DMS 273 (cell line): ENCODE results near the gene MSTO1.
A peak's percentile ranks its signal among the peaks of the same experiment; 100 is the strongest.
"Not testable (repeated sequence)": the region's sequence is repeated elsewhere in the genome, so short reads cannot be mapped to it uniquely, and the experiment has no call there.

Experiments used
- DNase-seq: peaks from one replicate; lab custom pipeline; 2025; ENCODE audit not compliant: unreplicated experiment; lab: John Stamatoyannopoulos, UW

Gene MSTO1

DNA sequence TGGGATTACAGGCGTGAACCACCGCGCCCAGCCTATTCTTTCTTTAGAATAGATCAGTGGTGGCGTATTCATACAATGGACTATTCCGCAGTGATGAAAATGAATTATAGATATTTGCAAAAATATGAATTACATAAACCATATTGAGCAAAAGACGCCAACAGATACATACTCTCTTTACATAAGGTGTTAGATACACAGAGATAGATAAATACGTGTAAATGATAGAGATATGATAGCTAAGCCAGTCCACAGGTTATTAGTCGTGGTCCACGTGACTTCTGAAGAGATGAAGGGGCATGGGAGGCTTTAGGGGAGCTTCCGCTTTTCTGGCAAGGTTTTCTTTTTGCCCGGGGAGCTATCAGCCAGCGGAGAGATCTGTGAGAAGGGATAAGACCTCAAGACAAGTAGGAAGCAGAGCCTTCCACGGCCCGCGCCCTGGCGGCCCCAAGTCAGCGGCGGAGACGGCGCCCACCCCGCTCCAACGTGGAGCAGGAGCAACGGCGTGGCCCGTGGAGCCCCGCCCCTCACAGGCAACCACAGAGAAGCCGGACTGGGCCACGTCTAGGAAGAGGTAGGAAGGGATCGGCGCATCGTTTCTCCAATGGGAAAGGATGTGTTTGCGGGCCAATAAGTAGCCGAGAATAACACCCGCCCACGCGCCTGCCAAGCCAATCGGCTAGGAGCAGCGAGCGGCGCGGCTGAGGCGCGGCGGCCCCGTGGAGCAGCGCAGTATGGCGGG is at the start of gene MSTO1:
MSTO1 (plus strand) TSS at position 704 of the 742 bp plus-strand sequence; CDS start at position 735, 31 bp downstream.
- DNase-seq: peak; percentile 99

DNA sequence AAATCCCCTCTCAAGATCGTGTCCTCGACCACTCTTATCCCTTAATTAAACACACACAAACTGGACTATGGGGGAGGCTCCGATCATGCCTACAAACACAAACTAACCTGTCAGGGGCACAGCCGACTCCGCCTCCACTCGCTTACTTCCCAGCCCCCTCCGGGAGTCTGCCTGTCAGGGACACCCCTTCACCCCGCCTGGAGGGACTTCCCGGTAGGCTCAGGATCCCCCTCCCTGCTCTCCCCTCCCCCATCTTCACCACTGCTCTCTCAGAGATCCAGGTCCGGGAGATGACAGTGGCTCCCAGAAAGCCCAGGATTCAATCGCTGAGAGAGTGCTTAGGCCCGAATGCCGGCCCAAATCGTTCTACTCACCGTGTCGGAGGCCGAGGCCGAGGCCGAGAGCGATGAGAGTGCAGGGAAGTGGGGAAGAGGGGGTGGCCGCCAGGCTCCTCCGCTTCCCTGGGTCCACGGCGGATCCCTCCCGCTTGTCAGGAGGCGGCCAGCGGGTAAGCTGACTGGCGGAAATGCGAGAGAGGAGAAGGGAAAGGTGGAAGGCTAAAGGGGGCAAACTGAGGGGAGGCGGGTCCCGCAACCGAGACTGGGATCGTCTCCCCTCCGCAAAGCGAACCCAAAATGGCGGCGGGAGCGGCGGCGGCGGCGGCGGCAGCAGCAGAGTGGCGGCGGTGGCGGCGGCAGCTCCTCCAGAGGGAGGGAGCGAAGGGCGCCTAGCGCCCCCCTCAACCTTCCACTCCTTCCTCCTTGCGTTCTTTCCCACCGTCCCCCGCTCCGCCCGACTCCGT is 48.0 kb upstream of the MSTO1 start:
- DNase-seq: peak; percentile 88

DNA sequence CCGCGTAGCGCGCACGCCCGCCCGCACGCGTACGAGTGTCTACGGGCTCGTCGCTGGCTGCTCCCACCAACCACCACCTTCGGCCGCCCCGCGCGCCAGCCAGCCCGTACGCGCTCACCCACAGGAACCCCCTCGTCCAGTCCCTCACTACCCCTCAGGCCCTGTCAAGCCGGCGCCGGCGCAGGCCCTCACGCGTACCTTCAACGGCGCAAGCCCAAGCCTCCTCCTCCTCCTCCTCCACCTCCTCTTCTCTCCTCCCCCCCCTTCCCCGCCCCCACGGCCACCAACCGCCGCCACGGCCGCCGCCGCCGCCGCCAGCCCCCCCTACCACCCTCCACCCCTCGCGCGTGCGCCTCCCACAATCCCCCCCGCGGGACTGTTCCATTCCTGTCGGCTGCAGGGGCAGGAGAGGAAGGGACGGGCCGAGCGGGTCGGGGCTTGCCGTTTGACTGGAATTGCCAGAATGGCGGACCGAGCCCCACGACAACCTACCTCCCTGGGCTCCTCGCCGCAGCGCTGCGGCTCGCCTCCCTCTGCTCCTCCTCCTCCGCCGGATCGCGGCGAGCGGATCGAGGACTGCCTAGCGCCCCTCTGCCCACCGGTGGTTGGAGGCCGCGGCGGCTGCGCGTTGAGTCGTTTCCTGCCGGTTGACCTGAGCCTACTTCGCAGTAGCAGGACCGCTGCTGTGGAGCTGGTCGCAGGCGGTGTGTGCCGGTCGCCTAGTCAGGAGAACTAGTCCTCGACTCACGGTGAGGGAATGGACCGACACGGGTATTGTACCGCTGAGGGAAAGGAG is 47.2 kb upstream of the MSTO1 start, which contains the start of gene ASH1L:
ASH1L (minus strand) TSS at position 223 of the 796 bp plus-strand sequence. CDS start 41,284 bp downstream, outside the sequence.
- DNase-seq: peak; percentile 98

DNA sequence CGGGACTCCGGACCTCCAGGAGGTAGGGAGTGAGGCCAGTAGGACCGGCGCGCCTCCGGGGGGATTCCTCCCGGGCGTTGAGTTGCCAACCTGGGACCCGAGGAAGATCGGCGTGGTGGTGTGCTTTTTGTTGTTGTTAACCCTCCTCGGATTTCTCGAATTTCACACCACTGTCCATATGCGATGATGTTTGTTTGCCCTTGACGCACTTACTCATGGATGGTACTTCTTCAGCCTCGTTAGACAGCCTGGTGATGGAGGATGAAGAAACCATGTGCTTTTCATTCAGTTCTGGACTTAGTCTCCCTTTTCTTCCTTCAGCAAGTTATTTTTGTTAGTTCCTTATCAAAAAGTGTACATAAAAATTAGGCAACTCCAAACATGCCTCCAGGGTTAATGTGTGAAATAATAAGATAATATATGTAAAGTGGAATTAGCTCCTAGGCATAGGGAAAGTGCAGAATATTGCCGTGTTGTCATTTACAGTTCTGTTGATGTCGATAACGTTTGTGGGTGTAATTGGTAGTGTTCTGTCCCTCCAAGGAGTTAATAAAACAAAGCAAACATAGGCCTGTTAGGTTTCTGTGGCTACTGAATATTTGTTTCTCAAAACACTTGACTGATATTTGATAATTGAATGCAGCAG is 46.5 kb upstream of the MSTO1 start:
- DNase-seq: peak; percentile 43

DNA sequence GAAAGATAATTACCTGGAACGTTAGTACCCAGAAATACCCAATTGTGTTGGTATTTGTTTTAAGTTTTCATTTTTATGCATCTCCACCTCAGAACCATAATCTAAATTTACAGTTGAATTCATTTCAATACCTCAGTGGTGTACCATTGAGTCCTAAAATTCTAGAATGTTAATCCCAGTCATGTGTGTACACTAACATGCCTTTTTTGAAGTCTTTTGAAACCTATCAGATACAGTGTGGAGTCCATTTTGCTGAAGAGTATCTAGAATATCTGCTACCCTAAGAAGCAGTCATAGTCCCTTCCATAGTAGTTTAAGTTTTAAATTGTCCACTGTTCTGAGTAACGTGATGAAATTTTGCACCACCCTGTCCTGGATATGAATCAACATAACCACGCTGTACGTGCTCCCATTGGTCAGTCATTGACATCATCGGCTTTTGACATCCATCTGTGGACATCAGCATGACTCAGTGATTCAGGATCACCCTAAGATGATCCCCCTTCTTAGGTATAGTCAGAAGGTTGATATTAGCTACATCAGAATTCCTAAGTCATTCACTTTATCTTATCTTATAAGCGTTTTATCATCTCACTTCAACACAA is 39.9 kb upstream of the MSTO1 start:
- DNase-seq: no peak

DNA sequence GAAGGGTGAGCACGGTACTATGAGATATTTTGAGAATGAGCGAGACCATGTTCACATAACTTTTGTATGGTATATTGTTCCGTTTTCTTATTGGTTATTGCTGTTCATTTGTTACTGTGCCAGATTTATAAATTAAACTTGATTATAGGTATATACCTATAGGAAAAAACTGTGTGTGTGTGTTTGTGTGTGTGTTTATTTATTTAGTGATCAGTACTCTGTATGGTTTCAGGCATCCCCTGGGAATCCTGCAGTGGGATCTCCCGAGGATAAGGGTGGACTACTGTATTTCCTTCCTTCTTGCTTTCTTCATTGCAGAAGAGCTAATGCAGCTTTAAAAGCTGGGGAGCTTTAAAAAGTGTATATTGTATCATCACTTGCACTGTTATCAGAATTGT is 39.4 kb upstream of the MSTO1 start:
- DNase-seq: no peak

DNA sequence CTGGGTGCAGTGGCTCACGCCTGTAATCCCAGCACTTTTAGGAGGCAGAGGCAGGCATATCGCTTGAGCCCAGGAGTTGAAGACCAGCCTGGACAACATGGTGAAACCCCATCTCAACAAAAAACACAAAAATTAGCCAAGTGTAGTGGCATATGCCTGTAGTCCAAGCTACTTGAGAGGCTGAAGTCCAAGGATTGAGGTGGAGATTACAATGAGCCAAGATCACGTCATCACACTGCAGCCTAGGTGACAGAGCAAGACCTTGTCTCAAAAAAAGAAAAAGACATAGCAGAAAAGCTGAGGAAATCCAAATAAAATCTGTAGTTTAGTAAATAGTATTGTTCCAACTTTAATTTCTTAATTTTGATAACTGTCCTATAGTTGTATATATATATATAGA is 35.9 kb upstream of the MSTO1 start:
- no peak for DNase-seq

DNA sequence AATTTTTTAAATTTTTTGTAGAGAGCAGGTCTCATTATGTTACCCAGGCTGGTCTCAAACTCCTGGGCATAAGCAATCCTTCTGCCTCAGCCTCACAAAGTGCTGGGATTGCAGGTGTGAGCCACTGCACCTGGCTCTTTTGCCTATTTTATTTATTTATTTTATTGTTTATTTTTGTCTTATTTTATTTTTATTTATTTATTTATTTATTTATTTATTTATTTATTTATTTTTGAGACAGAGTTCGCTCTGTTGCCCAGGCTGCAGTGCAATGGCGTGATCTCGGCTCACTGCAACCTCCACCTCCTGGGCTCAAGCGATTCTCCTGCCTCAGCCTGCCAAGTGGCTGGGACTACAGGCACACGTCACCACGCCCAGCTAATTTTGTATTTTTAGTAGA is 34.4 kb upstream of the MSTO1 start:
- not testable (repeated sequence) for DNase-seq

DNA sequence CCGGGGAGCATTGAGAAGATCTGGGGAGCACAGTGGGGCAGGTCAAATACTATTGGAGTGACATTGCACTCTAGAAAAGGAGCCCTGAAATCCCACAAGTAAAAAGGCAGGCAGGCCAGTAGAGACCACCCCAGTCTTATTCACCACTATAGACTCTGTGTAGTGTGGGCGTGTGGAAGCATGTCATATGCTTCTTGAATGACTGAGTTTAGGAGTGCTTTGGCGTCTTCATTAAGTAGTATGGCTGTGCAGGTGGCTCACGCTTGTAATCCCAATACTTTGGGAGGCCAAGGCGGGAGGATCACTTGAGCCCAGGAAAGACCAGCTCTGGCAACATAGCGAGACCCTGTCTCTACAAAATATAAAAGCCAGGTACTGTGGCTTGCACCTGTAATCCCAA is 26.2 kb upstream of the MSTO1 start:
- DNase-seq: not testable (repeated sequence)

DNA sequence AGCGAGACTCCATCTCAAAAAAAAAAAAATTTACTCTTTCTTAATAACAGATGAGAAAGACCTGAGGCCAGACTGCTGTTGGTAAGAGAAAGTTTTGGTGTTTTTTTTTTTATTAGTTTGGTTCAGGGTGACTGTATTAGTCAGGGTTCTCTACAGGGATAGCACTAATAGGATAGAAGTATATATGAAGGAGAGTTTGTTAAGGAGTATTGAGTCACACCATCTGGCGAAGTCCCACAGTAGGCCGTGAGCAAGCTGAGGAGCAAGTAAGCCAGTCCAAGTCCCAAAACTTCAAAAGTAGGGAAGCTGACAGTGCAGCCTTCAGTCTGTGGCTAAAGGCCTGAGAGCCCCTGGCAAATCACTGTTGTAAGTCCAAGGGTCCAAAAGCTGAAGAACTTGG is 20.7 kb upstream of the MSTO1 start:
- DNase-seq: not testable (repeated sequence)

DNA sequence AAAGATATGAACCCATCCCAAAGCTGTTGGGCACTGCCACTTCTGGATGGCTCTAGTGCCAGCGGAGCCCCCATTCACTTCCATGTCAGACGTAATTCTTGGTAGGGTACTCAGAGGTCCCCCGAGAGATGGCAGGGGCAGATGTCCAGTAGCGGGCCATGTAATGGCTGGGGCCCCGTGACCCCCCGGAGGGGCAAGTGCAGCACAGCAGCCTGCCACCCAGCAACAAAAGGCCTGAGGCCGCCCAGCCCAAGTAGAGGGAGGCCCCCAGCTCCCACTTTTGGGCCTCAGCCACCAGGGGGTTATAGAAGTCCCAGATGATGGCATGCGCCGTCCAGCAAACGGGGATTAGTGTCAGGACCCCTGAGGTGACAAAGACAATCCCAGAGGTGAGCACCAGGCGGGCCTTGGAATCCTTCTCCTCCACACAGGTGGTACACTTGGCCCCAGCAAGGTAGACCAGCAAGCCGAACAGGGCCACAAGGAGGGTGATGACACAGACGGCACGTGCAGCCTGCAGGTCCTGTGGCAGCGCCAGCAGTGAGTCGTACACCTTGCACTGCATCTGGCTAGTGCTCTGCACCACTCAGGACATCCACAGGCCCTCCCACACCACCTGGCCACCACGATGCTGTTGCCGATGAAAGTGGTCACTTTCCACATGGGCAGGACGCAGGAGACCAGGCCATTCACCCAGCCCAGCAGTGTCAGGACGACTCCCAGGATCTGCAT is 19.3 kb upstream of the MSTO1 start:
- DNase-seq: not testable (repeated sequence)

DNA sequence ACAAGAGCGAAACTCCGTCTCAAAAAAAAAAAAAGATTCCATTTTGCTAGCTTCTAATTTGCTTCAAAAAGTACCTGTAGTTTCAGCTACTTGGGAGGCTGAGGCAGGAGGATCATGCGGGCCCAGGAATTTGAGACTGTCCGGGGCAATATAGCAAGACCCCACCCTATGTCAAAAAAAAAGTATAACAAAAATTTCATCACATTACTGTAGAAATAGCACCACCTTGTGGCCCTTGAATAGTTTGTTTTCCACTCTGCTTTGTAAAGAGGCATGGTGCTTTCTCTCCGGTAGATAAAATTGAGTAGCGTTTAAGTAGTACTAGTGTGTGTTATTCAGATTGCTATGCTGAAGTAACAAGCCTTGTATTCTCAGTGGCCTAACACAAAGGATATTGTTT is 18.2 kb upstream of the MSTO1 start:
- DNase-seq: peak; percentile 84

DNA sequence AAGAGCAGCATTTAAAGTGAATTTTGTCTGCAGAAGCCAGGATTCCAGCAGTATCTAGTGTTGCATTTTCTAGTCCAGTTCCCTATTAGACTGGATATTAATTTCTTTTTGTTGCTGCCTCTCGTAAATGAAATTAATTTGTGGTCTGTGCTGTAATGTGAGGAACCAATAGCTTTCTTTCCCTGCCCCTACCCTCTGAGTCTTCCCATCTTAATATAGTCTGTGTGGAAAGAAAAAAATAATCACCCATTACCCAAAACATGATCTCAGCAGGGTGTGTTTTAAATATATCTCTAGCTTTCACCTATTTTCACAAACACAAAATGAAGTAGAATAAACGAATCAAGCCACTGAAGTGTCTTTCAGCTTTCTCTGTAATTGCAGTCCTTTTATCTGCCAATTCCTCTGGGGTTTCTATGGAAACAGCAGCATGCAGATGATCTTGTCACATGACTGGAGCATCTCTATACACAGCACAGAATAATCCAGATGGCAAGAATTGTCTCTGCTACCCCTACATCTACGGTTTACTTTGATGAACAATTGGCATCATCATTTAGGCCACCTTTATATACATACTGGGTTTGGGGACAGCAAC is 14.0 kb upstream of the MSTO1 start:
- peak; percentile 14 for DNase-seq

DNA sequence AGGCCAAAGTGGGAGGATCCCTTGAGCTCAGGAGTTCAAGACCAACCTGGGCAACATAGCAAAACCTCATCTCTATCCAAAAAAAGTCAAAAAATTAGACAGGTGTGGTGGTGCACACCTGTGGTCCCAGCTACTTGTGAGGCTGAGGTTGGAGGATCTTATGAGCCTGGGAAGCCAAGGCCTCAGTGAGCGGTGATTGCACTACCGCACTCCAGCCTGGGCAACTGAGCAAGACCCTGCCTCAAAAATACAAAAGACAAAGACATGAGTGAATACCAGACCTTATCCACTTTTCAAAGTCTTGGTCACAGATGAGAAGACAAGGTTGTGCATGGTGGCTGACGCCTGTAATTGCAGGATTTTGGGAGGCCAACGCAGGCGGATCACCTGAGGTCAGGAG is 13.2 kb upstream of the MSTO1 start:
- DNase-seq: no peak

DNA sequence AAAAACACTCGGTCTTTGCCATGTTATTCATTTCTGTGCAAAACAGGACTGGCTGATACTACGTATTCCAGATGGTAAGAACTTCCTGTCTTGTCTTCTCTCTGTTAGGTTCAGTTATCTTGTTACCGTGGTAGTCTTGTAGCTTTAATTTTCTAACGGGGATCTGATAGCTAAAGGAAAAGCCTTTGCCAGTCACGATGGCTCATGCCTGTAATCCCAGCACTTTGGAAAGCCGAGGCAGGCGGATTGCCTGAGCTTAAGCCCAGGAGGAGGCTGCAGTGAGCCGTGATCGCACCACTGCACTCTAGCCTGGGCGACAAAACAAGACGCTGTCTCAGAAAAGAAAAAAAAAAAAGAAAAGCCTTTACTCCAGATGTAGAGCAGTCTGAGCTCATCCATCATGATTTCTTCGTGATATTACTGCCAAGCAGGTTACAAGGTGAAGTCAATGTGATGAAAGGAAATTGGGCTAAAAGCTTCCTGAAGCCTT is 11.1 kb upstream of the MSTO1 start:
- peak; percentile 41 for DNase-seq

DNA sequence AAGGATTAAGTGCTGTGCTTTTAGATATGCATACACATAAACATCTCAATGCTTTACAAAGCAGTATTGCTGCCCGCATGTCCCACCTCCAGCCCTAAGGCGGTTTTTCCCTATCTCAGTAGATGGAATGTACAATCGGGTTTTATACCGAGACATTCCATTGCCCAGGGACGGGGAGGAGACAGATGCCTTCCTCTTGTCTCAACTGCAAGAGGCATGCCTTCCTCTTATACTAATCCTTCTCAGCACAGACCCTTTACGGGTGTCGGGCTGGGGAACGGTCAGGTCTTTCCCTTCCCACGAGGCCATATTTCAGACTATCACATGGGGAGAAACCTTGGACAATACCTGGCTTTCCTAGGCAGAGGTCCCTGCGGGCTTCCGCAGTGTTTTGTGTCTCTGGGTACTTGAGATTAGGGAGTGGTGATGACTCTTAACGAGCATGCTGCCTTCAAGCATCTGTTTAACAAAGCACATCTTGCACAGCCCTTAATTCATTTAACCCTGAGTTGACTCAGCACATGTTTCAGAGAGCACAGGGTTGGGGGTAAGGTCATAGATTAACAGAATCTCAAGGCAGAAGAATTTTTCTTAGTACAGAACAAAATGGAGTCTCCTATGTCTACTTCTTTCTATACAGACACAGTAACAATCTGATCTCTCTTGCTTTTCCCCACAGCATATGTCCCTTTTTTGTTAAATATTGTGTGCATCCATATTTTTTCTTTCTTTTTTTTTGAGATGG is 10.0 kb upstream of the MSTO1 start:
- not testable (repeated sequence) for DNase-seq

DNA sequence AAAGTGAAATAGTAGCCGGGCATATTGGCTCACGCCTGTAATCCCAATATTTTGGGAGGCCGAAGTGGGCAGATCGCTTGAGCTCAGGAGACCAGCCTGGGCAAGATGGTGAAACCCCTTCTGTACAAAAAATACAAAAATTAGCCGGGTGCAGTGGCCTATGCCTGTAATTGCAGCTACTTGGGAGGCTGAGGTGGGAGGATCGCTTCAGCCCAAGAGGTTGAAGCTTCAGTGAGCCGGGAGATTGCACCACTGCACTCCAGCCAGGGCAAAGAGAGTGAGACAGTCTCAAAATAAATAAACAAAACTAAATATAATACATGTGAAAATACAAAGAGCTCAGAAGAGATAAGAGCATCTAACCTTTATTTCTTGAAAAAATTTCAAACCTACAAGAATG is 2.3 kb upstream of the MSTO1 start:
- DNase-seq: peak; percentile 40

DNA sequence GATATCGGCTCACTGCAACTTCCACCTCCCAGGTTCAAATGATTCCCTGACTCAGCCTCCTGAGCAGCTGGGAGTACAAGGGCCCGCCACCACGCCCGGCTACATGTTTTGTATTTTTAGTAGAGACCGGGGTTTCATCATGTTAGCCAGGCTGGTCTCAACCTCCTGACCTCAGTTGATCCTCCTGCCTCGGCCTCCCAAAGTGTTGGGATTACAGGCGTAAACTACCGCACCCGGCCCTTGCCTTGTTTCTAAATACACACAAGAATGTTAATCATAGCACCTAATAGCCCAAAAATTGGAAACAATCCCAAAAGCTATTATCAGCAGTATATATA is 1.2 kb upstream of the MSTO1 start:
- DNase-seq: peak; percentile 22

DNA sequence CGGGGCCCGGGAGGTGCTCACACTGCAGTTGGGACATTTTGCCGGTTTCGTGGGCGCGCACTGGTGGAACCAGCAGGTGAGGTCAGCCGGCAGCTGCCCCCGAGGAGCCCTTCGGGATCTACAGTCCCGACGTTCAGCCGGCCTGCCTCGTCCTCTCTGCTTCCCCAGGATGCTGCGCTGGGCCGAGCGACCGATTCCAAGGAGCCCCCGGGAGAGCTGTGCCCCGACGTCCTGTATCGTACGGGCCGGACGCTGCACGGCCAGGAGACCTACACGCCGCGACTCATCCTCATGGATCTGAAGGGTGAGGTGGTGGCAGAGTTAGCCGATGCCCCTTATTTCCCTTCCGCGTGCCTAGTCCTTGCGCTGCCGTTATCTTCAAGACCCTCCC is 234 bp downstream of the MSTO1 start:
- DNase-seq: not testable (repeated sequence)
